B cell (primary cell): ENCODE measurements around the gene ARAP2. TPM values are rescaled to one million over a fixed set of nuclear protein-coding genes. Genes with fewer than 3 reads are reported as not detected.

Source experiments
- ATAC-seq: fragments of 200-7000 bp; cut with Tn5 transposase; one replicate; pipeline ENCODE4 v1.10.0; 2021; ENCODE audit warnings: low read depth, mild to moderate bottlenecking, moderate number of reproducible peaks, moderate library complexity
- CTCF ChIA-PET: fragments of 350-600 bp; sonication (Branson Sonifier 250); formaldehyde crosslinking; loops from one replicate; lab custom pipeline; 2021; ENCODE audit warnings: antibody characterized with exemption, inconsistent platforms; lab: Charles Lee
- POLR2A ChIA-PET: fragments of 350-600 bp; sonication (Branson Sonifier 250); formaldehyde crosslinking; loops from one replicate; lab custom pipeline; 2021; ENCODE audit warnings: antibody characterized with exemption; lab: Charles Lee
- DNase-seq: peaks from one replicate; pipeline ENCODE4 v3.0.0; 2013
- H2AFZ ChIP-seq: 2 replicates; pipeline ENCODE4 v1.6.1; 2012; ENCODE audit warnings: mild to moderate bottlenecking, low read depth, low read length; ENCODE audit not compliant: insufficient read depth, poor library complexity, severe bottlenecking
- H3K27ac ChIP-seq, 2 donors: 1 replicate in 1 of 2; 2 replicates in 1 of 2; pipeline ENCODE4 v1.5.1; 2012 to 2013; ENCODE audit warnings: low read length in 2 of 2, mild to moderate bottlenecking in 2 of 2, moderate library complexity in 1 of 2
- H3K27me3 ChIP-seq, 4 experiments: fragments of 200-600 bp in 1 of 4; sonication (generic) in 1 of 4; replicated peaks in 1 of 4; 1 replicate in 2 of 4; 2 replicates in 2 of 4; pipeline versions ENCODE4 v1.6.1 to v1.7.0; 2013 to 2016; ENCODE audit warnings: low read length in 3 of 4, mild to moderate bottlenecking in 2 of 4, mixed read lengths in 1 of 4, moderate library complexity in 1 of 4; ENCODE audit not compliant: insufficient read depth in 4 of 4, control insufficient read depth in 3 of 4; ENCODE audit errors: control extremely low read depth in 1 of 4
- H3K36me3 ChIP-seq, 2 experiments: replicated peaks in 1 of 2; 1 replicate in 1 of 2; 2 replicates in 1 of 2; pipeline versions ENCODE4 v1.6.1 to v1.7.1; 2013; ENCODE audit warnings: low read length in 1 of 2; ENCODE audit not compliant: insufficient read depth in 2 of 2, control insufficient read depth in 1 of 2; ENCODE audit errors: control extremely low read depth in 1 of 2, extremely low read depth in 1 of 2
- H3K4me1 ChIP-seq, 2 donors: fragments of 200-600 bp in 1 of 2; sonication (generic) in 1 of 2; 1 replicate in 1 of 2; 2 replicates in 1 of 2; pipeline versions ENCODE4 v1.5.1 to v1.6.1; 2013 to 2017; ENCODE audit warnings: low read length in 2 of 2; ENCODE audit not compliant: control insufficient read depth in 2 of 2, insufficient read depth in 2 of 2
- H3K4me2 ChIP-seq: replicated peaks from 2 replicates; pipeline ENCODE3; 2012; ENCODE audit warnings: mild to moderate bottlenecking, low read depth, low read length; ENCODE audit not compliant: poor library complexity, severe bottlenecking
- H3K4me3 ChIP-seq, 5 experiments: fragments of 200-600 bp in 1 of 5; sonication (generic) in 1 of 5; 1 replicate in 3 of 5; 2 replicates in 2 of 5; pipeline versions ENCODE4 v1.5.1 to v1.7.0; 2011 to 2016; ENCODE audit warnings: low read length in 4 of 5, mild to moderate bottlenecking in 4 of 5, low read depth in 2 of 5, control low read depth in 1 of 5, moderate library complexity in 1 of 5; ENCODE audit not compliant: insufficient read depth in 1 of 5; ENCODE audit errors: control extremely low read depth in 1 of 5, extremely low read depth in 1 of 5
- H3K79me2 ChIP-seq: fragments of 200-600 bp; sonication (generic); one replicate; pipeline ENCODE4 v1.6.0; 2016; ENCODE audit warnings: low read length; ENCODE audit not compliant: control insufficient read depth, insufficient read depth
- H3K9ac ChIP-seq: fragments of 200-600 bp; sonication (generic); 2 replicates; pipeline ENCODE4 v1.6.1; 2017; ENCODE audit warnings: mild to moderate bottlenecking, low read length, moderate library complexity
- H3K9me3 ChIP-seq, 3 donors: one replicate each; pipeline versions ENCODE4 v1.6.1 to v1.7.1; 2013; ENCODE audit warnings: low read length in 2 of 3; ENCODE audit not compliant: control insufficient read depth in 2 of 3, insufficient read depth in 1 of 3; ENCODE audit errors: control extremely low read depth in 1 of 3
- H4K20me1 ChIP-seq: 2 replicates; pipeline ENCODE4 v1.6.0; 2012; ENCODE audit warnings: mild to moderate bottlenecking, low read length; ENCODE audit not compliant: insufficient read depth, control insufficient read depth, poor library complexity, severe bottlenecking
- H3K27ac Mint-ChIP-seq: one replicate; pipeline ENCODE4 v1.8.0; 2021; ENCODE audit warnings: mixed read lengths
- H3K27me3 Mint-ChIP-seq: one replicate; pipeline ENCODE4 v1.8.0; 2021; ENCODE audit warnings: mixed read lengths
- H3K4me1 Mint-ChIP-seq: one replicate; pipeline ENCODE4 v1.8.0; 2021; ENCODE audit warnings: mixed read lengths
- H3K4me3 Mint-ChIP-seq: one replicate; pipeline ENCODE4 v1.8.0; 2021; ENCODE audit warnings: mixed read lengths
- H3K9me3 Mint-ChIP-seq: one replicate; pipeline ENCODE4 v1.8.0; 2022; ENCODE audit warnings: mixed read lengths; ENCODE audit not compliant: insufficient read depth
- CTCF ChIP-seq: fragments of 200-600 bp; IDR thresholded peaks from one replicate; pipeline ENCODE4 v1.8.0; 2022; ENCODE audit warnings: antibody characterized with exemption, mild to moderate bottlenecking
- EZH2 ChIP-seq: IDR thresholded peaks from 2 replicates; pipeline ENCODE4 v1.6.1; 2012; ENCODE audit warnings: borderline replicate concordance, low read depth, mild to moderate bottlenecking, moderate library complexity, low read length; ENCODE audit not compliant: insufficient read depth, poor library complexity, severe bottlenecking
- WGBS: methylation state at CpG from one replicate; pipeline ENCODE4 v1.1.5; 2013; ENCODE audit warnings: missing lambda C conversion rate; ENCODE audit not compliant: insufficient coverage; 5-methylcytosine and 5-hydroxymethylcytosine counted together
- intact Hi-C: fragments of 100-400 bp; cut with micrococcal nuclease; formaldehyde crosslinking; loops from one replicate; pipeline ENCODE4 v1.10.0; 2022
- polyA plus RNA-seq: library from polyadenylated mRNA; depleted of rRNA; stranded (reverse); fragments of >200 nt; gene quantifications from 2 replicates; pipeline ENCODE4 v1.2.3, GENCODE V29; 2012
- total RNA-seq, 2 donors: library from RNA; stranded (reverse); fragments of 120-200 nt in 1 of 2; gene quantifications; 1 replicate in 1 of 2; 2 replicates in 1 of 2; pipeline versions ENCODE4 v1.2.3 to v1.2.4, GENCODE V29; 2013 to 2022

ARAP2 gene
- total and polyA plus RNA-seq, 2 donors (not counting 1 experiment from before 2014, with no cell fraction given), result 13.2 to 88.0 TPM

- Mint-ChIP-seq H3K9me3 (no peaks in the 10 kb centered on the region), H3K4me1 (no peaks in the 10 kb centered on the region), H3K27me3 (no peaks in the 10 kb centered on the region), H3K4me3 (no peak overlapping the region), H3K27ac (no peak overlapping the region)
- ATAC-seq (no peak), DNase-seq (no peak)
- no CpG with 5 or more reads among the region's 1 CpG for WGBS
- Histone ChIP-seq H3K9ac (no peak overlapping the region), H3K27ac (no peak overlapping the region), H3K4me1 (no peaks in the 10 kb centered on the region), H3K79me2 (no peaks in the 10 kb centered on the region), H3K36me3 (peaks cover 20 to 48% of the 10 kb centered on the region in 2 experiments), H3K9me3 (no peaks in the 10 kb centered on the region), H3K4me3 (no peak overlapping the region), H3K4me2 (no peak overlapping the region), H3K27me3 (no peaks in the 10 kb centered on the region), H4K20me1 (no peaks in the 10 kb centered on the region), H2AFZ (no peak overlapping the region)
- intact Hi-C loops, result no loop called here
- CTCF ChIA-PET, result no interaction called here
- TF ChIP-seq EZH2 (no peak), CTCF (no peak)
- POLR2A ChIA-PET, result no interaction called here
Observed at GRCh38 chr4:36086261-36086786, 158.0 kb downstream of the ARAP2 start.

GRCh38 chr4:36082817-36083216, 161.5 kb downstream of the ARAP2 start:
- no peaks in the 10 kb centered on the region for H4K20me1 ChIP-seq
- 100% methylated on average over 3 of the region's 4 CpGs for WGBS
- no peak overlapping the region for H3K4me3 ChIP-seq
- H3K4me1 ChIP-seq, result no peaks in the 10 kb centered on the region
- no peak overlapping the region for H3K4me2 ChIP-seq
- no peaks in the 10 kb centered on the region for H3K79me2 ChIP-seq
- H3K9me3 Mint-ChIP-seq, result no peaks in the 10 kb centered on the region
- H3K4me3 Mint-ChIP-seq, result no peak overlapping the region
- no peaks in the 10 kb centered on the region for H3K27me3 Mint-ChIP-seq
- DNase-seq (no peak), ATAC-seq (no peak)
- H2AFZ ChIP-seq, result no peak overlapping the region
- H3K27ac ChIP-seq, result no peak overlapping the region
- no peaks in the 10 kb centered on the region for H3K27me3 ChIP-seq
- TF ChIP-seq CTCF (no peak), EZH2 (no peak)
- H3K9ac ChIP-seq, result no peak overlapping the region
- intact Hi-C loops, result no loop called here
- no peak overlapping the region for H3K27ac Mint-ChIP-seq
- H3K9me3 ChIP-seq, result peaks cover 0 to under 1% (median 0%) of the 10 kb centered on the region in 3 donors
- CTCF ChIA-PET, result interaction anchor here (2.2 kb wide), 1 partner anchor 317 kb away, joined by 8 read pairs; no protein-coding TSS in a partner anchor
- peaks cover 27 to 53% of the 10 kb centered on the region in 2 experiments for H3K36me3 ChIP-seq
- H3K4me1 Mint-ChIP-seq, result no peaks in the 10 kb centered on the region
- POLR2A ChIA-PET, result no interaction called here
